ENCODE data around the gene OR6V1. TPM values are rescaled to one million over a fixed set of nuclear protein-coding genes. Genes with fewer than 3 reads are reported as not detected.

OR6V1 gene
- total and polyA plus RNA-seq, 7 donors = not detected

- Histone ChIP-seq H3K27me3 (no peaks in the 10 kb centered on the region), H3K4me1 (peaks cover 0 to 10% (median 8%) of the 10 kb centered on the region in 4 donors), H3K9me3 (peaks cover 0 to 2% (median 0%) of the 10 kb centered on the region in 4 donors), H3K27ac (no peak overlapping the region), H3K36me3 (no peaks in the 10 kb centered on the region), H3K4me3 (no peak overlapping the region)
- no peak for DNase-seq
- no peak for TF ChIP-seq EP300 (IDR thresholded peaks at IDR 0.05)
- TF ChIP-seq, protein P1, sequence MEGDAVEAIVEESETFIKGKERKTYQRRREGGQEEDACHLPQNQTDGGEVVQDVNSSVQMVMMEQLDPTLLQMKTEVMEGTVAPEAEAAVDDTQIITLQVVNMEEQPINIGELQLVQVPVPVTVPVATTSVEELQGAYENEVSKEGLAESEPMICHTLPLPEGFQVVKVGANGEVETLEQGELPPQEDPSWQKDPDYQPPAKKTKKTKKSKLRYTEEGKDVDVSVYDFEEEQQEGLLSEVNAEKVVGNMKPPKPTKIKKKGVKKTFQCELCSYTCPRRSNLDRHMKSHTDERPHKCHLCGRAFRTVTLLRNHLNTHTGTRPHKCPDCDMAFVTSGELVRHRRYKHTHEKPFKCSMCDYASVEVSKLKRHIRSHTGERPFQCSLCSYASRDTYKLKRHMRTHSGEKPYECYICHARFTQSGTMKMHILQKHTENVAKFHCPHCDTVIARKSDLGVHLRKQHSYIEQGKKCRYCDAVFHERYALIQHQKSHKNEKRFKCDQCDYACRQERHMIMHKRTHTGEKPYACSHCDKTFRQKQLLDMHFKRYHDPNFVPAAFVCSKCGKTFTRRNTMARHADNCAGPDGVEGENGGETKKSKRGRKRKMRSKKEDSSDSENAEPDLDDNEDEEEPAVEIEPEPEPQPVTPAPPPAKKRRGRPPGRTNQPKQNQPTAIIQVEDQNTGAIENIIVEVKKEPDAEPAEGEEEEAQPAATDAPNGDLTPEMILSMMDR (IDR thresholded peaks at IDR 0.05) = no peak
- intact Hi-C loops (cut with DNase I) = loop anchor here (10.0 kb wide), 1 partner anchor 416 kb away; no protein-coding TSS in a partner anchor
These were observed 33.2 kb upstream of the OR6V1 start for GRCh38 chr7:143018931-143019330.

DNA sequence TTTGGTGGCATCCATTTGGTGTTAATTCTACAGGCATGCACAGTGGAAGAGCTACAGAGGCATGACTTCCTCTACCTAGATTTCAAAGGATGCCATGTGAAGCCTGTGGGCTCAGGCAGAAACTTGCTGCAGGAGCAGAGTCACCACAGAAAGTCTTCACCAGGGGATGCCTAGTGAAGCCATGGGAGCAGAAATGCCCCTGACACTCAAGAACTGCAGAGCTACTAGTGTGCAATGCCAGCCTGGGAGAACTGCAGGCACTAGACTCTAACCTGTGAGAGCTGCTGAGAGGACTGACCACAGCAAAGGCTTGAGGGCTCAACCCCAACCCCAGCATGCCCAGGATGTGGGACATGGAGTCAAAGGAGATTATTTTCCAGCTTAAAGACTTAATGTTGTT is 29.1 kb upstream of the OR6V1 start:
- Histone ChIP-seq H3K4me3 (no peak overlapping the region), H3K27me3 (no peaks in the 10 kb centered on the region), H3K4me1 (no peaks in the 10 kb centered on the region), H3K36me3 (no peaks in the 10 kb centered on the region), H3K27ac (no peak overlapping the region), H3K9me3 (peaks cover 0 to 2% (median 0%) of the 10 kb centered on the region in 4 donors)
- intact Hi-C loops (cut with DNase I) = no loop called here
- DNase-seq = no peak
- no peak for TF ChIP-seq POLR2AphosphoS5 (IDR thresholded peaks at IDR 0.05)

DNA sequence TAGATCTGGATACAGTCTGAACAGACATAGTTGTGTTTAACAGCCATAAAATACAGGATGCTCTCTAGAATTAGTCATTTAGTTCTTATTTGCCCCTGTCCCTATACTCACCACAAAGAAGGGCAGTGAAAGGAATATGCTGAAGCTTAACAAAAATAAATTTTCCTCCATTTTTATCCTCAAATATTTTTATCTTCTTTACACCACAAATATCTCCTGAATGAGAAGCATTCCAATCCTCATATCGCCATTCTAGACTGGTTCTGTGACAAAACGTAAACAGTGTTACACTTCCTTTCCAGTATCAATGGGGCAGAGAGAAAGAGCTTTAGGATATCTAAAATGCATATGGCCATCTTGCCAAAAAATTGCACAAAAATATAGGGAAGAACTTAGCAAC is 26.8 kb upstream of the OR6V1 start:
- TF ChIP-seq POLR2A (IDR thresholded peaks at IDR 0.05) = no peak
- WGBS, 2 donors = 85 to 86% methylated on average over 2 of the region's 2 CpGs
- Histone ChIP-seq H3K36me3 (no peaks in the 10 kb centered on the region), H3K9me3 (no peaks in the 10 kb centered on the region), H3K4me1 (no peaks in the 10 kb centered on the region), H3K4me3 (no peak overlapping the region), H3K27me3 (no peaks in the 10 kb centered on the region), H3K27ac (no peak overlapping the region)
- intact Hi-C loops (cut with DNase I) = no loop called here
- no peak for DNase-seq

- Histone ChIP-seq H3K9me3 (no peaks in the 10 kb centered on the region), H3K27ac (no peak within 1 kb of the TSS), H3K4me1 (no peaks in the 10 kb centered on the region), H3K27me3 (no peaks in the 10 kb centered on the region), H3K4me3 (no peak within 1 kb of the TSS), H3K36me3 (no peaks in the 10 kb centered on the region)
- 96 to 98% methylated on average over 1 of the region's 1 CpG for WGBS, 2 donors
- intact Hi-C loops (cut with DNase I) = no loop called here
- no peak for DNase-seq
- TF ChIP-seq POLR2AphosphoS5 (IDR thresholded peaks at IDR 0.05) = no peak
- TF ChIP-seq POLR2A (IDR thresholded peaks at IDR 0.05) = no peak
- TF ChIP-seq EP300 (IDR thresholded peaks at IDR 0.05) = no peak
- TF ChIP-seq, protein P1 (IDR thresholded peaks at IDR 0.05) = no peak
These were observed 25.1 kb upstream of the OR6V1 start, which contains the start of gene OR9A2 for GRCh38 chr7:143027032-143027431. OR9A2 (minus strand) TSS chr7:143027132; CDS start chr7:143027132, 0 bp downstream.

GRCh38 chr7:143027683-143028082 is 24.5 kb upstream of the OR6V1 start:
- no peaks in the 10 kb centered on the region for H3K36me3 ChIP-seq
- H3K27me3 ChIP-seq = no peaks in the 10 kb centered on the region
- TF ChIP-seq POLR2AphosphoS5 (IDR thresholded peaks at IDR 0.05) = no peak
- H3K9me3 ChIP-seq = no peaks in the 10 kb centered on the region
- intact Hi-C loops (cut with DNase I) = no loop called here
- H3K4me3 ChIP-seq = no peak overlapping the region
- H3K27ac ChIP-seq = no peak overlapping the region
- 91 to 95% methylated on average over 2 of the region's 2 CpGs for WGBS, 2 donors
- no peaks in the 10 kb centered on the region for H3K4me1 ChIP-seq
- DNase-seq = no peak

DNA sequence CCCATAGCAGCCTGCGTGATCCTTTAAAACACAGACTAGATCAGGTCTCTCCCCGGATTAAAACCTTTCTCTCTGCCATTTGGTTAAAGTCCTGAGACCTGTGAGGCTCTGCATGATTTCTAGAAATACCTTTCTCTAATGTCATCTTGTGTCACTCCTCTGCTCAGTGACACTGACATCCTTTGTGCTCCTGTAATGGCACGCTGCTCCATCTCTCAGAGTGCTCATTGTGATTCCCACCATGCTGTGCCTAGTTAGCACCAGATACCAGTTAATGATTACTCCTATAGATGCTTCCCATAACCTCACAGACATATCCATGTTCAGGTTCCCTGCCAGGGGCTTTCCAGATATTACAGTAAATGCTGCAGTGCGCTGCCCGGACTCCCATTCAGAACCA is 13.5 kb upstream of the OR6V1 start:
- 80 to 89% methylated on average over 5 of the region's 5 CpGs for WGBS, 2 donors
- H3K4me3 ChIP-seq = no peak overlapping the region
- intact Hi-C loops (cut with DNase I) = no loop called here
- H3K4me1 ChIP-seq = no peaks in the 10 kb centered on the region
- no peak for DNase-seq
- no peaks in the 10 kb centered on the region for H3K9me3 ChIP-seq
- H3K36me3 ChIP-seq = no peaks in the 10 kb centered on the region
- H3K27ac ChIP-seq = no peak overlapping the region
- no peaks in the 10 kb centered on the region for H3K27me3 ChIP-seq
- TF ChIP-seq EP300 (IDR thresholded peaks at IDR 0.05) (no peak), POLR2AphosphoS5 (IDR thresholded peaks at IDR 0.05) (no peak), POLR2A (IDR thresholded peaks at IDR 0.05) (no peak)
- TF ChIP-seq, protein P1 (IDR thresholded peaks at IDR 0.05) = no peak
